Activated T-cell treated with anti-CD3 and anti-CD28 coated beads, Interleukin-2, amount 50 U/mL, for 24 hours (primary cell): ENCODE results near the gene NUP88.
A peak's percentile ranks its signal among the peaks of the same experiment; 100 is the strongest.

Source experiments
- DNase-seq: peaks from one replicate; pipeline ENCODE4 v3.0.0-alpha.2; 2020
- H3K27ac Mint-ChIP-seq: 2 replicates; pipeline ENCODE4 v1.8.0; 2020; ENCODE audit warnings: mild to moderate bottlenecking, mixed read lengths
- H3K27me3 Mint-ChIP-seq: 2 replicates; pipeline ENCODE4 v1.8.0; 2020; ENCODE audit warnings: mixed read lengths
- H3K36me3 Mint-ChIP-seq: 2 replicates; pipeline ENCODE4 v1.8.0; 2020; ENCODE audit warnings: low read depth, mixed read lengths
- H3K4me1 Mint-ChIP-seq: 2 replicates; pipeline ENCODE4 v1.8.0; 2020; ENCODE audit warnings: low read depth, mixed read lengths
- H3K4me3 Mint-ChIP-seq: 2 replicates; pipeline ENCODE4 v1.8.0; 2020; ENCODE audit warnings: mild to moderate bottlenecking, moderate library complexity, mixed read lengths
- H3K9me3 Mint-ChIP-seq: 2 replicates; pipeline ENCODE4 v1.8.0; 2020; ENCODE audit warnings: mixed read lengths

Gene NUP88

GRCh38 chr17:5396612-5397011 is 22.9 kb downstream of the NUP88 start:
- no peak for DNase-seq
- no peak overlapping the region for H3K4me3 Mint-ChIP-seq
- H3K9me3 Mint-ChIP-seq = no peaks in the 10 kb centered on the region
- no peaks in the 10 kb centered on the region for H3K27me3 Mint-ChIP-seq
- peaks cover 88% of the 10 kb centered on the region for H3K36me3 Mint-ChIP-seq
- H3K27ac Mint-ChIP-seq = peak overlapping the region; percentile 81
- peaks cover 19% of the 10 kb centered on the region for H3K4me1 Mint-ChIP-seq

- H3K36me3 Mint-ChIP-seq = peaks cover 92% of the 10 kb centered on the region
- no peak for DNase-seq
- no peak overlapping the region for H3K4me3 Mint-ChIP-seq
- H3K27me3 Mint-ChIP-seq = no peaks in the 10 kb centered on the region
- peak overlapping the region; percentile 4 for H3K27ac Mint-ChIP-seq
- no peaks in the 10 kb centered on the region for H3K9me3 Mint-ChIP-seq
- H3K4me1 Mint-ChIP-seq = peaks cover 16% of the 10 kb centered on the region
Measured at GRCh38 chr17:5391678-5392077, 27.8 kb downstream of the NUP88 start.

GRCh38 chr17:5381542-5381941 is 37.9 kb downstream of the NUP88 start:
- no peaks in the 10 kb centered on the region for H3K9me3 Mint-ChIP-seq
- peaks cover 8% of the 10 kb centered on the region for H3K4me1 Mint-ChIP-seq
- peak overlapping the region; percentile 89 for H3K27ac Mint-ChIP-seq
- DNase-seq = no peak
- no peak overlapping the region for H3K4me3 Mint-ChIP-seq
- H3K27me3 Mint-ChIP-seq = no peaks in the 10 kb centered on the region
- H3K36me3 Mint-ChIP-seq = peaks cover 95% of the 10 kb centered on the region

- DNase-seq = no peak
- no peaks in the 10 kb centered on the region for H3K27me3 Mint-ChIP-seq
- H3K27ac Mint-ChIP-seq = peak overlapping the region; percentile 89
- H3K4me1 Mint-ChIP-seq = peaks cover 5% of the 10 kb centered on the region
- H3K36me3 Mint-ChIP-seq = peaks cover 93% of the 10 kb centered on the region
- no peak overlapping the region for H3K4me3 Mint-ChIP-seq
- no peaks in the 10 kb centered on the region for H3K9me3 Mint-ChIP-seq
Measured at GRCh38 chr17:5380491-5381135, 38.8 kb downstream of the NUP88 start.

GRCh38 chr17:5379351-5380107 is 39.9 kb downstream of the NUP88 start:
- peaks cover 5% of the 10 kb centered on the region for H3K4me1 Mint-ChIP-seq
- peaks cover 90% of the 10 kb centered on the region for H3K36me3 Mint-ChIP-seq
- DNase-seq = no peak
- no peak overlapping the region for H3K4me3 Mint-ChIP-seq
- no peaks in the 10 kb centered on the region for H3K9me3 Mint-ChIP-seq
- no peaks in the 10 kb centered on the region for H3K27me3 Mint-ChIP-seq
- peak overlapping the region; percentile 89 for H3K27ac Mint-ChIP-seq

GRCh38 chr17:5378566-5379207 is 40.8 kb downstream of the NUP88 start:
- Mint-ChIP-seq H3K27ac (peak overlapping the region; percentile 89), H3K4me3 (no peak overlapping the region), H3K9me3 (no peaks in the 10 kb centered on the region), H3K36me3 (peaks cover 89% of the 10 kb centered on the region), H3K4me1 (peaks cover 5% of the 10 kb centered on the region), H3K27me3 (no peaks in the 10 kb centered on the region)
- DNase-seq = no peak

- no peaks in the 10 kb centered on the region for H3K9me3 Mint-ChIP-seq
Measured at GRCh38 chr17:5373112-5373511, 46.4 kb downstream of the NUP88 start.

GRCh38 chr17:5370411-5370810 is 49.1 kb downstream of the NUP88 start:
- H3K4me1 Mint-ChIP-seq = no peaks in the 10 kb centered on the region
- no peaks in the 10 kb centered on the region for H3K27me3 Mint-ChIP-seq
- no peak for DNase-seq
- H3K4me3 Mint-ChIP-seq = no peak overlapping the region
- H3K9me3 Mint-ChIP-seq = no peaks in the 10 kb centered on the region
- H3K27ac Mint-ChIP-seq = peak overlapping the region; percentile 44
- peaks cover 85% of the 10 kb centered on the region for H3K36me3 Mint-ChIP-seq

More at GRCh38 chr17:5373112-5373511, 46.4 kb downstream of the NUP88 start:
- H3K4me3 Mint-ChIP-seq = no peak overlapping the region
- DNase-seq = no peak
- H3K36me3 Mint-ChIP-seq = peaks cover 90% of the 10 kb centered on the region
- H3K4me1 Mint-ChIP-seq = no peaks in the 10 kb centered on the region
- H3K27ac Mint-ChIP-seq = peak overlapping the region; percentile 31
- no peaks in the 10 kb centered on the region for H3K27me3 Mint-ChIP-seq

GRCh38 chr17:5365831-5366230 is 53.6 kb downstream of the NUP88 start:
- Mint-ChIP-seq H3K9me3 (no peaks in the 10 kb centered on the region), H3K27ac (peak overlapping the region; percentile 72), H3K36me3 (peaks cover 82% of the 10 kb centered on the region), H3K27me3 (no peaks in the 10 kb centered on the region), H3K4me3 (no peak overlapping the region), H3K4me1 (peaks cover 2% of the 10 kb centered on the region)
- no peak for DNase-seq

GRCh38 chr17:5364696-5365095 is 54.8 kb downstream of the NUP88 start:
- peak overlapping the region; percentile 84 for H3K27ac Mint-ChIP-seq
- no peak overlapping the region for H3K4me3 Mint-ChIP-seq
- no peak for DNase-seq
- no peaks in the 10 kb centered on the region for H3K27me3 Mint-ChIP-seq
- H3K9me3 Mint-ChIP-seq = no peaks in the 10 kb centered on the region
- peaks cover 82% of the 10 kb centered on the region for H3K36me3 Mint-ChIP-seq
- H3K4me1 Mint-ChIP-seq = peaks cover 2% of the 10 kb centered on the region

GRCh38 chr17:5364156-5364555 is 55.3 kb downstream of the NUP88 start:
- no peak overlapping the region for H3K4me3 Mint-ChIP-seq
- H3K36me3 Mint-ChIP-seq = peaks cover 82% of the 10 kb centered on the region
- H3K27ac Mint-ChIP-seq = peak overlapping the region; percentile 69

GRCh38 chr17:5362162-5362811 is 57.2 kb downstream of the NUP88 start:
- Mint-ChIP-seq H3K27ac (no peak overlapping the region), H3K4me3 (no peak overlapping the region), H3K36me3 (peaks cover 83% of the 10 kb centered on the region), H3K9me3 (no peaks in the 10 kb centered on the region), H3K4me1 (peaks cover 2% of the 10 kb centered on the region), H3K27me3 (no peaks in the 10 kb centered on the region)
- DNase-seq = no peak

More at GRCh38 chr17:5364156-5364555, 55.3 kb downstream of the NUP88 start:
- Mint-ChIP-seq H3K4me1 (peaks cover 2% of the 10 kb centered on the region), H3K9me3 (no peaks in the 10 kb centered on the region), H3K27me3 (no peaks in the 10 kb centered on the region)
- DNase-seq = no peak

- Mint-ChIP-seq H3K4me3 (no peak overlapping the region), H3K27ac (peak overlapping the region; percentile 22)
Measured at GRCh38 chr17:5361426-5361825, 58.0 kb downstream of the NUP88 start.

GRCh38 chr17:5355421-5356129 is 63.9 kb downstream of the NUP88 start:
- Mint-ChIP-seq H3K4me3 (no peak overlapping the region), H3K27me3 (no peaks in the 10 kb centered on the region), H3K4me1 (no peaks in the 10 kb centered on the region), H3K36me3 (peaks cover 92% of the 10 kb centered on the region), H3K27ac (no peak overlapping the region), H3K9me3 (no peaks in the 10 kb centered on the region)
- DNase-seq = no peak

More at GRCh38 chr17:5361426-5361825, 58.0 kb downstream of the NUP88 start:
- no peak for DNase-seq
- H3K27me3 Mint-ChIP-seq = no peaks in the 10 kb centered on the region
- peaks cover 2% of the 10 kb centered on the region for H3K4me1 Mint-ChIP-seq
- H3K9me3 Mint-ChIP-seq = no peaks in the 10 kb centered on the region
- H3K36me3 Mint-ChIP-seq = peaks cover 90% of the 10 kb centered on the region
